IgD-negative memory B cell (primary cell): ENCODE measurements around the gene KLHDC7B. TPM values are rescaled to one million over a fixed set of nuclear protein-coding genes. Genes with fewer than 3 reads are reported as not detected.

Source experiments
- H3K27ac Mint-ChIP-seq, 3 donors: one replicate each; pipeline ENCODE4 v1.8.0; 2020 to 2022; ENCODE audit warnings: mild to moderate bottlenecking in 3 of 3, mixed read lengths in 3 of 3, moderate library complexity in 1 of 3
- H3K27me3 Mint-ChIP-seq: one replicate; pipeline ENCODE4 v1.8.0; 2021; ENCODE audit warnings: mixed read lengths
- H3K36me3 Mint-ChIP-seq: one replicate; pipeline ENCODE4 v1.8.0; 2020; ENCODE audit warnings: mild to moderate bottlenecking, mixed read lengths
- H3K4me1 Mint-ChIP-seq, 3 donors: one replicate each; pipeline ENCODE4 v1.8.0; 2020 to 2022; ENCODE audit warnings: mixed read lengths in 3 of 3, mild to moderate bottlenecking in 1 of 3
- H3K4me3 Mint-ChIP-seq, 4 donors: one replicate each; pipeline ENCODE4 v1.8.0; 2020 to 2022; ENCODE audit warnings: mild to moderate bottlenecking in 4 of 4, mixed read lengths in 4 of 4, moderate library complexity in 3 of 4
- H3K9me3 Mint-ChIP-seq, 3 donors: one replicate each; pipeline ENCODE4 v1.8.0; 2020 to 2021; ENCODE audit warnings: mixed read lengths in 3 of 3, mild to moderate bottlenecking in 1 of 3
- polyA plus RNA-seq: library from polyadenylated mRNA; unstranded; fragments of 300-500 nt; fragmentation: Illumina TruSeq; gene quantifications from one replicate; pipeline ENCODE4 v1.2.3, GENCODE V29; 2021

The KLHDC7B gene
- 4.7 TPM for polyA plus RNA-seq

DNA sequence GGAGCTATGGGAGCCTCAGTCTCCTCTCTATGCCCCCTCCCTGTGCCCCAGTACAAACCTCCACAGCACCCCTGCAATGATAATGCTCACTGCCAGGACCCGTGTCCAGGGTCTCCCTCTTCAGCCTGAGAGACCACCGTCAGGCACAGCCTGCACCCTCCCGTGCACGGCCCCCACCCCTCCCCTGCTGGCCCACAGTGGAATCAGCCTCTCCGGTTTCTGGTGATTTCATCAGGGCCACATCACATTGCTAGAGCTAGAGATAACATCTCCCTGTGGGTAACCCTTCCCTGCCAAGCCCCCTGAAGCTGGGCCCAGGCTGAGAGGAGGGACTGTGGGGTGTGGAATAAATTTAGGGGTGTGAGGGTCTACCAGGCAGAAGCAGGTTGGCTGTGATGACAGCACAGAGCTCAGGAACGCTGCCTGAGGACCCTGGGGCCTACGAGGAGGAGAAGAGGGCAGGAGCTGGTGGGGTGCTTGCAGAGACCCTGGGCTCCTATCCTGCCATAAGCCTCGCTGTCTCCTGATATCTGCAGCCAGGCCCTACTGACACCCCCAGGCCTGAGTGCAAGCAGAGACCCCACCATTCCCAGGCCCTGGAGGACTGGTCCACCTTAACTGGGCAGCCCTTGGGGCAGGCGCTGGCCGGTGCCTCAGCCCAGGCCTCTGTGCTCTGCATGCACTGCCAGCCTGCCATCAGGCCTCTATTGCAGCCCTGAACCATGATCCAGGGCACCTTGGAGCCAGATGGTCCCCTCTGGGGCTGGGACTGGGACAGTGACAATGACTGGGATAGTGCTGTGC is at the start of gene KLHDC7B:
KLHDC7B (plus strand) TSS at position 378 of the 804 bp plus-strand sequence; CDS start at position 723, 345 bp downstream.
- H3K9me3 Mint-ChIP-seq = no peaks in the 10 kb centered on the region
- H3K27ac Mint-ChIP-seq = peak within 1 kb of the TSS; percentile 88 to 93 (median 89)
- H3K27me3 Mint-ChIP-seq = no peaks in the 10 kb centered on the region
- H3K36me3 Mint-ChIP-seq = no peaks in the 10 kb centered on the region
- peak within 1 kb of the TSS in 2 of 4 donors; percentile 5 to 62 for H3K4me3 Mint-ChIP-seq
- peaks cover 12 to 32% (median 27%) of the 10 kb centered on the region in 3 donors for H3K4me1 Mint-ChIP-seq

DNA sequence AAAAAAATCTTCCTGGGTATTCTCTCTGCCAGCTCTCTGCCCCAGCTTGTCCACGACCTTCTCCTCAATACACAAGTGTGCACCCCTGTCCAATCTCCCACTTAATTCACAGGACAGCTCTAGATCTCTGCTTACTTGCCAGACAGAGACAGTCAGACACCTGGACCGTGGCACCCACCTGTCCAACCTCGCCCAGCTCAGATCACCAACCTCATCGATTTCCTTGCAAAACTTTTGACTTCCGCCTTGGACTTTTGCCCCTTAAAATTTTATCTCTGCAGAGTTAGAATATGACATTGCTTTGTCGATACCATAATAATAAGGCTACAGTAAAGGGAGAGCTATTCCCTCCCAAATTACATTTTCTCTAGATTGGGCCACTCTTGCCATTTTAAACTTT is 48.6 kb upstream of the KLHDC7B start:
- H3K27ac Mint-ChIP-seq = no peak overlapping the region
- no peaks in the 10 kb centered on the region for H3K36me3 Mint-ChIP-seq
- peaks cover 2 to 6% (median 3%) of the 10 kb centered on the region in 3 donors for H3K4me1 Mint-ChIP-seq
- no peak overlapping the region for H3K4me3 Mint-ChIP-seq
- no peaks in the 10 kb centered on the region for H3K27me3 Mint-ChIP-seq
- no peaks in the 10 kb centered on the region for H3K9me3 Mint-ChIP-seq

GRCh38 chr22:50498322-50498890 is 47.3 kb upstream of the KLHDC7B start:
- Mint-ChIP-seq H3K36me3 (no peaks in the 10 kb centered on the region), H3K4me1 (peaks cover 3 to 6% (median 3%) of the 10 kb centered on the region in 3 donors), H3K9me3 (no peaks in the 10 kb centered on the region), H3K4me3 (peak overlapping the region in 2 of 4 donors; percentile 37 to 70), H3K27ac (no peak overlapping the region), H3K27me3 (no peaks in the 10 kb centered on the region)

- Mint-ChIP-seq H3K4me1 (peaks cover 3 to 6% (median 3%) of the 10 kb centered on the region in 3 donors), H3K4me3 (no peak overlapping the region), H3K36me3 (no peaks in the 10 kb centered on the region), H3K9me3 (no peaks in the 10 kb centered on the region), H3K27ac (peak overlapping the region in 1 of 3 donors; percentile 47), H3K27me3 (no peaks in the 10 kb centered on the region)
Observed at GRCh38 chr22:50500452-50500851, 45.2 kb upstream of the KLHDC7B start.

GRCh38 chr22:50502096-50502495 is 43.6 kb upstream of the KLHDC7B start:
- no peaks in the 10 kb centered on the region for H3K9me3 Mint-ChIP-seq
- no peaks in the 10 kb centered on the region for H3K27me3 Mint-ChIP-seq
- H3K4me1 Mint-ChIP-seq = peaks cover 3 to 6% (median 3%) of the 10 kb centered on the region in 3 donors
- no peaks in the 10 kb centered on the region for H3K36me3 Mint-ChIP-seq
- no peak overlapping the region for H3K27ac Mint-ChIP-seq
- no peak overlapping the region for H3K4me3 Mint-ChIP-seq

- Mint-ChIP-seq H3K27me3 (no peaks in the 10 kb centered on the region), H3K4me1 (peaks cover 3 to 6% (median 5%) of the 10 kb centered on the region in 3 donors), H3K36me3 (no peaks in the 10 kb centered on the region), H3K4me3 (peak overlapping the region in 1 of 4 donors; percentile 38), H3K9me3 (no peaks in the 10 kb centered on the region), H3K27ac (no peak overlapping the region)
Observed at GRCh38 chr22:50502628-50503474, 42.8 kb upstream of the KLHDC7B start.

DNA sequence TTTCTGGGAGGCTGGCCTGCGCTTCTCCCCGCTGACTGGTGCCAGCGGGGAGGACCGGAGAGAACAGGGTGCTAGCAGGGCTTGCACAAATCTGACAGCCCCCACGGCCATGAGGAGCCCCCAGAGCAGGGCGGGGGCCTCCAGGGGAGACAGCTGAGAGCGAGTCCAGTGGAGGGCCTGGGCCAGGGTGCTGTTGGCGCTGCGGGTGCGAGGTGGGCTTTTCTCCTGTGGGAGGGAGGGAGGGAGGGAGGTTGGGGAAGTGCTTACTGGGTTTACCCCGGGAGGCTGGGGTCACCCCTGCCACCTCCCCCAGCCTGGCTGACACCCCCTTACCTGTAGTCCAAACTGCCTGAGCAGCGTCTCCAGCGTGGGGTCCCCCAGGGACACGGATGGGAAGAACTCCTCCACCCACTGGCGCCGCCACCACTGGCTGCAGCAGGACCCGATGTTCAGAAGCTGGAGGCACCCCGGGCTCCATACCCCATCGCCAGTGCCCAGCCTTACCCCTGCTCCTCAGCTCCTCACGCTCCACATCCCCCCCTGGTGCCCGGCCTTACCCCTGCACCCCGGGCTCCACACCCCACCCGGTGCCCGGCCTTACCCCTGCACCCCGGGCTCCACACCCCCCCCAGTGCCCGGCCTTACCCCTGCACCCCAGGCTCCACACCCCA is 42.1 kb upstream of the KLHDC7B start:
- no peaks in the 10 kb centered on the region for H3K27me3 Mint-ChIP-seq
- H3K4me3 Mint-ChIP-seq = no peak overlapping the region
- no peaks in the 10 kb centered on the region for H3K9me3 Mint-ChIP-seq
- H3K4me1 Mint-ChIP-seq = peaks cover 1 to 6% (median 4%) of the 10 kb centered on the region in 3 donors
- H3K36me3 Mint-ChIP-seq = no peaks in the 10 kb centered on the region
- no peak overlapping the region for H3K27ac Mint-ChIP-seq

GRCh38 chr22:50504369-50505211 is 41.1 kb upstream of the KLHDC7B start:
- Mint-ChIP-seq H3K27me3 (no peaks in the 10 kb centered on the region), H3K27ac (no peak overlapping the region), H3K4me3 (no peak overlapping the region), H3K36me3 (no peaks in the 10 kb centered on the region), H3K4me1 (peaks cover 8 to 13% (median 10%) of the 10 kb centered on the region in 3 donors), H3K9me3 (no peaks in the 10 kb centered on the region)

- H3K27me3 Mint-ChIP-seq = no peaks in the 10 kb centered on the region
- no peaks in the 10 kb centered on the region for H3K9me3 Mint-ChIP-seq
- no peak overlapping the region for H3K27ac Mint-ChIP-seq
Observed at GRCh38 chr22:50505276-50505775, 40.4 kb upstream of the KLHDC7B start.

GRCh38 chr22:50505776-50506610 is 39.7 kb upstream of the KLHDC7B start:
- H3K9me3 Mint-ChIP-seq = no peaks in the 10 kb centered on the region
- H3K4me1 Mint-ChIP-seq = peaks cover 9 to 14% (median 11%) of the 10 kb centered on the region in 3 donors
- no peaks in the 10 kb centered on the region for H3K36me3 Mint-ChIP-seq
- no peak overlapping the region for H3K27ac Mint-ChIP-seq
- H3K27me3 Mint-ChIP-seq = no peaks in the 10 kb centered on the region
- peak overlapping the region in 2 of 4 donors; percentile 28 to 29 for H3K4me3 Mint-ChIP-seq

More at GRCh38 chr22:50505276-50505775, 40.4 kb upstream of the KLHDC7B start:
- peaks cover 9 to 14% (median 11%) of the 10 kb centered on the region in 3 donors for H3K4me1 Mint-ChIP-seq
- no peaks in the 10 kb centered on the region for H3K36me3 Mint-ChIP-seq
- peak overlapping the region in 2 of 4 donors; percentile 29 to 32 for H3K4me3 Mint-ChIP-seq

GRCh38 chr22:50506611-50507420 is 38.9 kb upstream of the KLHDC7B start:
- Mint-ChIP-seq H3K27ac (peak overlapping the region; percentile 92 to 94 (median 93)), H3K27me3 (no peaks in the 10 kb centered on the region), H3K36me3 (no peaks in the 10 kb centered on the region), H3K4me1 (peaks cover 9 to 14% (median 11%) of the 10 kb centered on the region in 3 donors), H3K4me3 (peak overlapping the region; percentile 94 to 98 (median 96)), H3K9me3 (no peaks in the 10 kb centered on the region)

DNA sequence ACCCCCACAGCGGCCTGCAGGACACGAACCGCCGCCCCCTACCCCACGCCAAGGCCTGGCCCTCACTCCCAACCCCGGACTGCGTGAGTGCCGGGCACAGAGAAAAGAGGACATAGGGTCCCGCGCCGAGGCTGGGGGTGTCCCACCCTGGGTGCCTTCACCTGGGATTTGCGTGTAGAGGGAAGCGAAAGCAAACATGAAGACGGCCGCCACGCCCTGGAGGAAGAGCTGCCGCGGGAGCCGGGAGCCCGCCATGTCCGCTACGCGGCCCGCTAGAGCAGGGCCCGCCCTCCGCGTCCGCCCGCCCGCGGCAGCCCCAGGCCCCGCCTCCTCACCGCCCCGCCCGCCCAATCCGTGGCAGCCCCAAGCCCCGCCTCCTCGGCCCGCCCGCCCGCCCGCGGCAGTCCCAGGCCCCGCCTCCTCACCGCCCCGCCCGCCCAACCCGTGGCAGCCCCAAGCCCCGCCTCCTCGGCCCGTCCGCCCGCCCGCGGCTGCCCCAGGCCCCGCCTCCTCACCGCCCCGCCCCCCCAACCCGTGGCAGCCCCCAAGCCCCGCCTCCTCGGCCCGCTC is 38.2 kb upstream of the KLHDC7B start, which contains the start of gene LMF2:
LMF2 (minus strand) TSS at position 282 of the 570 bp plus-strand sequence; CDS start at position 255, 27 bp downstream.
- H3K4me1 Mint-ChIP-seq = peaks cover 9 to 14% (median 10%) of the 10 kb centered on the region in 3 donors
- H3K4me3 Mint-ChIP-seq = peak within 1 kb of the TSS; percentile 94 to 99 (median 96)
- no peaks in the 10 kb centered on the region for H3K9me3 Mint-ChIP-seq
- H3K36me3 Mint-ChIP-seq = no peaks in the 10 kb centered on the region
- H3K27me3 Mint-ChIP-seq = no peaks in the 10 kb centered on the region
- H3K27ac Mint-ChIP-seq = peak within 1 kb of the TSS; percentile 94 to 98 (median 97)
